Measurements from ENCODE around the gene CMBL.

Gene CMBL

DNA sequence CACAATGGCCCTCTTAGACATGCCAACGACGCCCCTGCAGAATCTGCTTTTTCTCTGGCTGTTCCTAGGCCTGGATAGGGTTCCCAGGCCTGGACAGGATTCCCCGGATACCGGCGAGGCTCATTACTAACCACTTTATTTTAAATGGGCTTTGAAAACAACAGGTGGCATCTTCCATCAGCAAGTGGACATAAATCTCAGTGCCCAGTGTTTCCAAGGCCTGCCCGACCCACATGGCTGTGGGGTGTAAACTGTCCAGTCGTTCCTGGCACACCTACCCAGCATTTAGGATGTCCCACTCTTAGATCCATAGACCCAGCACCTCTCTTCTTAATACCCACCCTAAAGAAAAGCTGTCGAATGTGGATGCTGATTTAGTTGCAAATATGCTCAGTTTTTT lies 896 bp downstream of the CMBL start:
- Mint-ChIP-seq H3K27ac (no peak overlapping the region), H3K4me3 (peak overlapping the region; percentile 67), H3K36me3 (no peaks in the 10 kb centered on the region), H3K4me1 (peaks cover 9% of the 10 kb centered on the region), H3K9me3 (no peaks in the 10 kb centered on the region), H3K27me3 (peaks cover 49% of the 10 kb centered on the region)
- no peak for DNase-seq
- CTCF ChIA-PET: interaction anchor here (0.9 kb wide), 1 partner anchor 118 kb away, joined by 3 read pairs; no protein-coding TSS in a partner anchor

- no peak for DNase-seq
- Mint-ChIP-seq H3K27me3 (peaks cover 45% of the 10 kb centered on the region), H3K4me1 (peaks cover 9% of the 10 kb centered on the region), H3K27ac (no peak overlapping the region), H3K9me3 (no peaks in the 10 kb centered on the region), H3K36me3 (no peaks in the 10 kb centered on the region), H3K4me3 (no peak overlapping the region)
- CTCF ChIA-PET: no interaction called here
Observed at GRCh38 chr5:10306114-10306513, 1.6 kb downstream of the CMBL start.

- Mint-ChIP-seq H3K4me1 (peaks cover 9% of the 10 kb centered on the region), H3K36me3 (no peaks in the 10 kb centered on the region), H3K27me3 (peaks cover 45% of the 10 kb centered on the region), H3K9me3 (no peaks in the 10 kb centered on the region), H3K27ac (no peak overlapping the region), H3K4me3 (no peak overlapping the region)
- CTCF ChIA-PET: no interaction called here
- DNase-seq: no peak
Observed at GRCh38 chr5:10304932-10305331, 2.8 kb downstream of the CMBL start.

- H3K9me3 Mint-ChIP-seq: no peaks in the 10 kb centered on the region
- CTCF ChIA-PET: interaction anchor here (0.7 kb wide), 1 partner anchor 30 kb away, joined by 3 read pairs; no protein-coding TSS in a partner anchor
Observed at GRCh38 chr5:10303699-10304170, 4.0 kb downstream of the CMBL start.

DNA sequence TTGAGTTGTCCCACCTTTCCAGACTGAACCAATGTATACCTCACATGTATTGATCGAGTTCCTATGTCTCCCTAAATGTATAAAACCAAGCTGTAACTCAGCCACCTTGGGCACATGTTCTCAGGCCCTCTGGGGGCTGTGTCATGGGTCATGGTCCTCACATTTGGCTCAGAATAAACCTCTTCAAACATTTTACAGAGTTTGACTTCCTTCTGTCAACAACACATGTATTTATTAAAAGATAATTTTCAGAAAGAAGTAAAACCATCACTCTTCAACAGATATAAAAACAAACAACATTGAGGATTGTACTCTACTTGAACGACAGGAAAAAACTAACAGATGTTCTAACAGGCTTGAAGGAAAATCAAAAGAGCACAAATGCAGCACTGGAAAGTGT lies 4.5 kb downstream of the CMBL start:
- no peak overlapping the region for H3K27ac Mint-ChIP-seq

More at GRCh38 chr5:10303699-10304170, 4.0 kb downstream of the CMBL start:
- Mint-ChIP-seq H3K27me3 (peaks cover 36% of the 10 kb centered on the region), H3K4me1 (peaks cover 7% of the 10 kb centered on the region), H3K27ac (no peak overlapping the region), H3K36me3 (no peaks in the 10 kb centered on the region), H3K4me3 (no peak overlapping the region)
- no peak for DNase-seq

DNA sequence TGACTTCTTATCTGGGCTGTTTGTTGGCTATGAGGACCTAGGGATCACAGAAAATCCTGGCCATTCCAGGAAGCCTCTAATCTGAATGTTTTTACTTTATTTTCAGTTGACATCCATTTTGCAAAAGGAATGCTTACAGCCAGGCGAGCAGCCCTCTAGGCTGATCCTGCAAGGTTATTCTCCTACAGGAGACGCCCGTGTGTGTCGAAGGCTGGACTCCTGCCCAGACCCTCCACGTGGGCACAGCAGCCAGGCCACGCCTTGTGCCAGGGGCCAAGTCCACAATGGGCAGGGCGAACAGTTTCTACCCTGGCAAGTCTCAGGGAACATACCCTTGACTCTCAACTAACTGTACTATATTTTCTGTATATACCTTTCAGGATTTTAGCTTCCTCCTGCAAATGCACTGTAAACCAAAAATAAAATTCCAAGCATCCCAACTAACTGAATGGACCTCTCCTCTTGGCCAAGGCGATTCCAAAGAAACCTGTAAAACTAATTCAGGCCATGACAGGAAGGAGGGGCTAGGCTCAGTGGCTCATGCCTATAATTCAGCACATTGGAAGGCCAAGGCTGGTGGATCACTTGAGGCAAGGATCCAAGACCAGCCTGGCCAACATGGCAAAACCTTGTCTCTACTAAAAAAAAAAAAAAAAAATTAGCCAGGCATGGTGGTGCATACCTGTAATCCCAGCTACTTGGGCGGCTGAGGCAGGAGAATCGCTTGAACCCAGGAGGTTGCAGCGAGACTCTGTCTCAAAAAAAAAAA lies 5.7 kb downstream of the CMBL start:
- H3K9me3 Mint-ChIP-seq: no peaks in the 10 kb centered on the region
- no peak overlapping the region for H3K4me3 Mint-ChIP-seq
- peaks cover 28% of the 10 kb centered on the region for H3K27me3 Mint-ChIP-seq
- peaks cover under 1% of the 10 kb centered on the region for H3K4me1 Mint-ChIP-seq
- CTCF ChIA-PET: no interaction called here
- H3K27ac Mint-ChIP-seq: no peak overlapping the region
- H3K36me3 Mint-ChIP-seq: no peaks in the 10 kb centered on the region
- no peak for DNase-seq

More for the DNA sequence above, 4.5 kb downstream of the CMBL start:
- peaks cover 6% of the 10 kb centered on the region for H3K4me1 Mint-ChIP-seq
- H3K4me3 Mint-ChIP-seq: no peak overlapping the region
- no peak for DNase-seq
- no peaks in the 10 kb centered on the region for H3K9me3 Mint-ChIP-seq
- CTCF ChIA-PET: no interaction called here
- H3K27me3 Mint-ChIP-seq: peaks cover 31% of the 10 kb centered on the region
- H3K36me3 Mint-ChIP-seq: no peaks in the 10 kb centered on the region

GRCh38 chr5:10301266-10301665 lies 6.4 kb downstream of the CMBL start:
- CTCF ChIA-PET: no interaction called here
- H3K4me1 Mint-ChIP-seq: no peaks in the 10 kb centered on the region

GRCh38 chr5:10300246-10300645 lies 7.5 kb downstream of the CMBL start:
- H3K27me3 Mint-ChIP-seq: peaks cover 16% of the 10 kb centered on the region
- no peaks in the 10 kb centered on the region for H3K9me3 Mint-ChIP-seq
- H3K4me3 Mint-ChIP-seq: no peak overlapping the region
- H3K27ac Mint-ChIP-seq: no peak overlapping the region
- H3K4me1 Mint-ChIP-seq: no peaks in the 10 kb centered on the region
- no peak for DNase-seq
- no peaks in the 10 kb centered on the region for H3K36me3 Mint-ChIP-seq
- CTCF ChIA-PET: no interaction called here

More at GRCh38 chr5:10301266-10301665, 6.4 kb downstream of the CMBL start:
- DNase-seq: no peak
- Mint-ChIP-seq H3K4me3 (no peak overlapping the region), H3K9me3 (no peaks in the 10 kb centered on the region), H3K36me3 (no peaks in the 10 kb centered on the region), H3K27me3 (peaks cover 23% of the 10 kb centered on the region), H3K27ac (no peak overlapping the region)

DNA sequence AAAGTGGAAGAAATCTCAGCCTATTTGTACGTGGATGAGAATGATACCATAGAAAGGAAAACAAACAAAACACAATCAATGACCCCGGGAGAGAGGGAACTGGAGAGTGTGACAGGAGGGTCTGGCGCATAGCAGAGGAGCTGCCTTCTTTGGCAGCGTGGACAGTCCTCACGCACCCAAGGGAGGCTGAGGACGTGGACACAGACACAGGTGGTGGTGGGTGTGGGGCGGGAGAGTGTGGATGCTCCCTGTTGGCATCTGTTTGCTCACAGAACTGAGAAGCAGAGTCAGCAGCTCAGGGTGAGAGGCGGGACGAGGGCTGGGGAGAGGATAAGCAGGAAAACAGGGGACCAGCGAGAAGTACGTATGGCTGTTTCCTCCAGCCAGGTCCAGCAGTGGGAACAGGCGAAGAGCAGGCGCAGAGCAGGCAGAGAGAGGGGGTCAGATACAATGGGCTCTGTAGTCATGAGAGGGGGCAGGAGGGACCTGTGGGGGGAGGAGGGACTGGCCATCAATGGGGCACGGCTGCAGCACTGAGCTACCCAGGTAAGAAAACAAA lies 10.0 kb downstream of the CMBL start:
- Mint-ChIP-seq H3K4me1 (no peaks in the 10 kb centered on the region), H3K27ac (no peak overlapping the region), H3K4me3 (no peak overlapping the region), H3K9me3 (no peaks in the 10 kb centered on the region), H3K27me3 (peaks cover 11% of the 10 kb centered on the region), H3K36me3 (no peaks in the 10 kb centered on the region)
- DNase-seq: no peak
- CTCF ChIA-PET: no interaction called here

GRCh38 chr5:10295619-10296326 lies 11.9 kb downstream of the CMBL start:
- no peaks in the 10 kb centered on the region for H3K4me1 Mint-ChIP-seq
- CTCF ChIA-PET: interaction anchor here (0.6 kb wide), 2 partner anchors 13 to 246 kb away, joined by 3 read pairs; no protein-coding TSS in a partner anchor
- H3K27ac Mint-ChIP-seq: no peak overlapping the region
- no peaks in the 10 kb centered on the region for H3K36me3 Mint-ChIP-seq
- peaks cover 11% of the 10 kb centered on the region for H3K27me3 Mint-ChIP-seq
- no peak for DNase-seq
- no peak overlapping the region for H3K4me3 Mint-ChIP-seq
- no peaks in the 10 kb centered on the region for H3K9me3 Mint-ChIP-seq

- Mint-ChIP-seq H3K9me3 (no peaks in the 10 kb centered on the region), H3K27ac (no peak overlapping the region)
Observed at GRCh38 chr5:10293907-10294662, 13.6 kb downstream of the CMBL start.

DNA sequence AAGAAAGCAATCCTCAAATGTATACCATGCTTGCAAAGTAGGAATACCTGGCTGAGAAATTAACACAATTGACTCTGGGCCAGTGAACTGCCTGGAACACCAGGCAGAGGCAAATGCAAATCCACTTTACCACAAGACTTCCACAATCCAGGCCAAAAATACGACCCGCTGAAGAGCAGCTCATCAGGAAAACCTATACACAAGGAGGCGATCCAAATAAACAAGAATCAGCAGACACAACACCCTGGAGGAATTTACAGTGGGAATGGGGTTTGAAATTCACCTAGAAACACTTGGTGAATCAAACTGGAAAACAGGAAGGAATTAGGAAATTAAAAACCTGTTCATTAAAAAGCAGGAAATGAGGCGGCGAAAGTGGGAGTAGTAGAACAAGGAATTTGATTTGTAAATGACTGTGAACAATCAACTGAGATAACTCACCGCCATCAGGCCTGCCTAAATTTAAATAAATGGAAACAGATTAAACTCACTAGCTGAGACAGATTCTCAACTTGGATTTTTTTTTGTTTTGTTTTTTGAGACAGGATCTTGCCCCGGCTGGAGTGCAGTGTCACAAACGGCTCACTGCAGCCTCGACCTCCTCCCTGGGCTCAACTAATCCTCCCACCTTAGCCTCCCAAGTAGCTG lies 15.9 kb downstream of the CMBL start:
- Mint-ChIP-seq H3K4me3 (no peak overlapping the region), H3K9me3 (no peaks in the 10 kb centered on the region), H3K36me3 (no peaks in the 10 kb centered on the region), H3K4me1 (peaks cover 6% of the 10 kb centered on the region), H3K27ac (no peak overlapping the region), H3K27me3 (peaks cover 7% of the 10 kb centered on the region)
- no peak for DNase-seq
- CTCF ChIA-PET: no interaction called here

More at GRCh38 chr5:10293907-10294662, 13.6 kb downstream of the CMBL start:
- DNase-seq: no peak
- Mint-ChIP-seq H3K4me1 (no peaks in the 10 kb centered on the region), H3K36me3 (no peaks in the 10 kb centered on the region), H3K4me3 (no peak overlapping the region), H3K27me3 (peaks cover 11% of the 10 kb centered on the region)
- CTCF ChIA-PET: no interaction called here

DNA sequence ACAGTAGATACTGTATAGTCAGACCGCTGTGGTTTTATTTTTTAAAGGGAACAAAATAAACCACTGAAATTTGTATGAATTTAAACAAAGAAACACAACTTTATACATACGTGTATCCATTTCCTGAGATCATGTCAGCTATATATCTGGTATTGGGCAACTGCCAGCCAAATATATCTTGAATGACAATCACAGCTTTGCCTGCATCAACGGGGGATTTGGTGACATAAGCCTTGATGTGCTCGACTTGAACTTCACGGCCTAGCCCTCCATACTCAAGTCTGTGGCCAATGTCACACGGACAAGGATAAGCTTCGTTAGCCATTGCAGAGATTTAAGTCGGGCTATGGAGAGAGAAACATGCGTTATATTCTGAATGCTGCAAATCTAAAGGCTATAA lies 17.3 kb downstream of the CMBL start:
- Mint-ChIP-seq H3K36me3 (no peaks in the 10 kb centered on the region), H3K4me3 (no peak overlapping the region), H3K4me1 (peaks cover 6% of the 10 kb centered on the region), H3K27me3 (peaks cover 6% of the 10 kb centered on the region), H3K9me3 (no peaks in the 10 kb centered on the region), H3K27ac (no peak overlapping the region)
- CTCF ChIA-PET: no interaction called here
- no peak for DNase-seq

- H3K27me3 Mint-ChIP-seq: peaks cover 6% of the 10 kb centered on the region
- CTCF ChIA-PET: no interaction called here
- peaks cover 6% of the 10 kb centered on the region for H3K4me1 Mint-ChIP-seq
Observed at GRCh38 chr5:10289991-10290390, 17.7 kb downstream of the CMBL start.

More at GRCh38 chr5:10289991-10290390, 17.7 kb downstream of the CMBL start:
- Mint-ChIP-seq H3K9me3 (no peaks in the 10 kb centered on the region), H3K36me3 (no peaks in the 10 kb centered on the region), H3K27ac (no peak overlapping the region), H3K4me3 (no peak overlapping the region)
- no peak for DNase-seq

Data from activated naive CD4-positive, alpha-beta T cell treated with anti-CD3 and anti-CD28 coated beads, Interleukin-2, amount 10 ng/mL, durations not matched to agents 7 days and 5 days (primary cell).